SHP77 (cell line): Measurements from ENCODE around the gene ACTL6A.

ENCODE experiments used
- DNase-seq, 2 experiments: peaks; one replicate each; lab custom pipeline; 2025; lab: John Stamatoyannopoulos, UW

ACTL6A gene

GRCh38 chr3:179590669-179591068 is 27.9 kb downstream of the ACTL6A start:
- DNase-seq = no peak

- DNase-seq = no peak
These were observed 28.6 kb downstream of the ACTL6A start for GRCh38 chr3:179591313-179591712.

- no peak for DNase-seq
These were observed 36.8 kb downstream of the ACTL6A start for GRCh38 chr3:179599531-179599930.

GRCh38 chr3:179603321-179603720 is 40.6 kb downstream of the ACTL6A start:
- no peak for DNase-seq

DNA sequence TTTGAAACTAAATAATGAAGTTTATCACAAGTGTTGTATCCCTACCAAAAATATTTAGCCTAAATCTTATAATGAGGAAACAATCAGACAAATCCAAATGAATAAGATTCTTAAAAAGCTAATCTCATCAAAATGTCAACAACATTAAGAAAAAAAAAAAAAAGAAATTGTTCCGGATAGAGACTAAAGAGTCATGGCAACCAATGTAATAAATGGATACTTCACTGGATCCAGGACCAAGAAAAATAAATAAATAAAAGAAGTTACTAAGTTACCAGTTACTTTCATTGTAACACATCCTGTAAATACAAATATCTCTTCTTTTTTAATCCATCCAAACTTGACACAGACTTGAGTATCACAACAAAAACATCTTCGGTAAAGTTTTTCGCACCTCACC is 41.1 kb downstream of the ACTL6A start:
- no peak for DNase-seq

DNA sequence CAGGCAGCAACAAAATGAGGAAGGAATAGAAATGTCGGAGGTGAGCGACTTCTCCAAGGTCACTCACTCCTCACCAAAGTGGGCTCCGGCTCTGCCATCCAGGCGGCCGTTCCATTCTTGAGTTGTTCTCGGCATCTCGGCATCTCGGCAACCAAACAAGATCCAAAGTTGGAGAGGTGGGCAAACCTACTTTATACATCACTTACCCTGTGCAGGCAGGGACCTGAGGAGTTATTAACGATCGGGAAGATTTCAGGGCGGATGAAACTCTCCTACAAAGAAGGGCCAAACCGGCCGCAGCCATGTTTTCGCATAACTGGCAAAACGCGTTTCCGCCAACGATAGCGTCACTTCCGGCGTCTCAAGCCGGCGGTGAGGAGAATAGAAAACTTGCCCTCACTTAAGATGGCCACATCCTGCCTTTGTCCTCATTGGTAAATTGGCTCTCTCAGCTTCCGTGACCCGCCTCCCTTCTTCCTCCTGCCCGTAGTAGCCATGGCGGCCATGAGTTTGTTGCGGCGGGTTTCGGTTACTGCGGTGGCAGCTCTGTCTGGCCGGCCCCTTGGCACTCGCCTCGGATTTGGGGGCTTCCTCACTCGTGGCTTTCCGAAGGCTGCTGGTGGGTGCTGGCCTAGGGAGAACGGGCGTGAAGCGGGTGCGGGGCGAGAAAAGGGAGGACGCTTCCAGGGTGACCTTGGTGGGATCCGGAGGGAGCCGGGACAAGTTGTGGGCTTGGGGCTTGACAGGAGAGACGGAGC is 41.8 kb downstream of the ACTL6A start, which contains the start of the genes MRPL47 and NDUFB5:
Gene MRPL47 (minus strand): TSS at position 318 of the 758 bp plus-strand sequence. CDS start 14 bp downstream, at position 304.
Gene NDUFB5 (plus strand): TSS at position 474 of the 758 bp plus-strand sequence. CDS start 22 bp downstream, at position 496.
- peak; percentile 96 to 97 for DNase-seq

DNA sequence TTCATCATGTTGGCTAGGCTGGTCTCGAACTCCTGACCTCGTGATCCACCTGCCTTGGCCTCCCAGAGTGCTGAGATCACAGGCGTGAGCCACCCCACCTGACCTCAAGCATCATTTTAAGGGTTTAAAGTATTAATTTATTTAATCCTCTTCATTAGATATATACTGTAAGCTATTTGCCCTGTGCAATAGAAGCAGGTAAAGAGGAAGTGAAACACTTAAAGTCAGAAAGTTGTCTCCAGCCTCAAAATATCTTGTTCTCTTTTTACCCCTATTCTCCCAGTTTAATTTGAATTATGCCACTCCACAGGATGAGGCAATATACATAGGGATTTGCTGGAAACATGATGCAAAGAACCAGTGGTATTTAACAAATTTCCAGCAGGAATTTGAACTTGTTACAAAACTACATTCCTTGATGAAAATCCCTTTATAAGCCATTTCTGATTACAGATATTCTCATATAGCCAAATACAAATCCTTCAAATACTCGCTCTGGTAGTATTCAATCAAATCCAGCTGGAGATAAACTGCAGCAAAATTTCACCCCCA is 43.9 kb downstream of the ACTL6A start:
- DNase-seq = no peak

GRCh38 chr3:179608931-179609720 is 46.4 kb downstream of the ACTL6A start:
- no peak for DNase-seq

DNA sequence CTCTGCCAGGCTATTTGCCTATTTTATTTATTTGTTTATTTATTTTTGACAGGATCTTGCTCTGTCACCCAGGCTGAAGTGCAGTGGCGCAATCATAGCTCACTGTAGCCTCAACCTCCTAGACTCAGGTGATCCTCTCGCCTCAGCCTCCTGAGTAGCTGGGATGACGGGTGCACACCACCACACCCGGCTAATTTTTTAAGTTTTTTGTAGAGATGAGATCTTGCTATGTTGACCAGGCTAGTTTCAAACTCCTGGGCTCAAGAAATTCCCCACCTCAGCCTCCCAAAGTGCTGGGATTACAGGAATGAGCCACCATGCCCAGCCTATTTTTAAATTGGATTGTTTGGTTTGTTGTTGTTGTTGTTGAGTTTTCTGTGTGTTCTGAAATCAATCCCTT is 47.3 kb downstream of the ACTL6A start:
- no peak for DNase-seq

- no peak for DNase-seq
These were observed 51.1 kb downstream of the ACTL6A start for GRCh38 chr3:179613807-179614206.

- no peak for DNase-seq
These were observed 52.9 kb downstream of the ACTL6A start for GRCh38 chr3:179615458-179616173.

GRCh38 chr3:179622023-179622422 is 59.3 kb downstream of the ACTL6A start:
- DNase-seq = no peak

DNA sequence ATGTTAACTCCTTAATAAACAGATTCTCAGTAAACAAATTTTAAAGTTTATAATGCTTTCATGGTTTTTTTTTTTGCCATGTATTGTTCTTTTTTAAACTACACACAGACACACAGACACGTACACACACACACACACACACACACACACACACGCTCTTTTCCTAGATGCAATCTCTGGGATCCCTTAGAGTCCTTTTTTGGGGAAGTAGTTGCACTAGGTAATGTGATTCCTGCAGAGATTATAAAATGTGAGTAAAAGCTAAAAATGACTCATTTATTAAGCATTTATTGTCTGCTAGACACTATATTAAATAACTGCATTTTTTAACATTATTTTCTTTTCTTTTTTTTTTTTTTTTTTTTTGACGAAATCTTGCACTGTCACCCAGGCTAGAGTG is 61.7 kb downstream of the ACTL6A start:
- no peak for DNase-seq

- no peak for DNase-seq
These were observed 68.2 kb downstream of the ACTL6A start for GRCh38 chr3:179630753-179631451.
